GM18507 (cell line): ENCODE measurements around the gene ACAD10.
A peak's percentile ranks its signal among the peaks of the same experiment; 100 is the strongest.

ENCODE experiments used
- DNase-seq: peaks from one replicate; pipeline ENCODE4 v3.0.0; 2011; ENCODE audit warnings: low read depth; ENCODE audit not compliant: insufficient read length; ENCODE audit errors: extremely low spot score
- FAIRE-seq: peaks from 2 replicates; lab custom pipeline; 2011; peaks lifted over from hg19 to GRCh38; lab: Jason Lieb, UNC

ACAD10 gene

GRCh38 chr12:111767362-111768158 is 81.7 kb downstream of the ACAD10 start:
- FAIRE-seq (no peak), DNase-seq (no peak)

GRCh38 chr12:111768159-111768895 is 82.5 kb downstream of the ACAD10 start:
- no peak for FAIRE-seq
- DNase-seq: no peak

DNA sequence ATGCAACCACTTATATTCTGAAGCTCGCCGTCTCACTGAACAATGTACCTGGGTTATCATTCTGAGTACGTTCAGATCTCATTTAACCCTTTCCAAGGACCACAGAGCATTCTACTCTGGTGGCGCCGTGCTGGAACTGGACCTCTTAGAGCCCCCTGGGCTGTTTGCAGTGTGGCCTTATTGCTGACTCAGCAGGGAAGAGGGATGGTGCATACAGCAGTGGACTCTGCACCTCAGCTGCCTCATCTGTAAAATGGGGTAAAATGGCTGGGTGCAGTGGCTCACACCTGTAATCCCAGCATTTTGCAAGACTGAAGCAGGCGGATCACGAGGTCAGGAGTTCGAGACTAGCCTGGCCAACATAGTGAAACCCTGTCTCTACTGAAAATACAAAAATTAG is 83.7 kb downstream of the ACAD10 start:
- no peak for DNase-seq
- no peak for FAIRE-seq

- no peak for DNase-seq
- peak; percentile 84 for FAIRE-seq
Measured at GRCh38 chr12:111773801-111774551, 88.1 kb downstream of the ACAD10 start.

- DNase-seq (no peak), FAIRE-seq (peak; percentile 84)
Measured at GRCh38 chr12:111775205-111776193, 89.6 kb downstream of the ACAD10 start.

GRCh38 chr12:111776836-111777344 is 91.0 kb downstream of the ACAD10 start:
- FAIRE-seq: no peak

DNA sequence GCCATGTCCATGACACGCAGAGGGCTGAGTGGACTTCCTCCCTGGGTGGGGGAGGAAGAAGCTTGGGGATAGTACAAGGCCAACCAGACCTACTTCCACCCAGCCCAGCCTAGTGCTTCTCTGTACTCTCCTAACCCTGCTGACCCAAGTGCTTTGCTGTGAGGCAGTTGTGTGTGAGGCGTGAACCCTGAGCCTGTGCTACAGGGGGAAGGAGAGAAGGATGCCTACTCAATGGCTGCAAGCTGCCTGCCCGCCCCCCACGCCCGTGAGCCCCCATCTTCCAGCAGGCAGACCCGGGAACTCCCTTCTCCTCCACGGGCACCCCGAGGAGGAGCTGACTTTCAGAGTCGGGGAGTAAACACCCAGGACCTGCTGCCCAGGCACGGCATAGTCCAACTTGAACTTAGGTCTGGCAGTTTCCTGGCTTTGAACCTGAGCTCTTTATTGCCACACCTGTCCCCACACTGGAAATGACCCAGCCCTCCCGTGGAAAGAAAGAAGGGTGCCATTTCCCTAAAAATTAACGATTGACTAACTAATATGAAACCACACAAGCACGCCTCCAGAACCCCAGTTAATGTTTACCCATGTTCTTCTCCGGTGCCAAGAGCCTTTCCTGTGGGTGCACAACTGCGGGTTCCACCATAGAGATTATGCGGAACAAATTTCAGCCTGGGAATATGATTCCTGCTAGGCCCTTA is 91.6 kb downstream of the ACAD10 start:
- peak; percentile 81 for FAIRE-seq
- no peak for DNase-seq

More at GRCh38 chr12:111776836-111777344, 91.0 kb downstream of the ACAD10 start:
- DNase-seq: no peak

GRCh38 chr12:111780166-111780565 is 94.3 kb downstream of the ACAD10 start:
- DNase-seq (no peak), FAIRE-seq (no peak)

- FAIRE-seq: no peak
- DNase-seq: no peak
Measured at GRCh38 chr12:111780615-111781014, 94.8 kb downstream of the ACAD10 start.

- no peak for FAIRE-seq
- no peak for DNase-seq
Measured at GRCh38 chr12:111781085-111781658, 95.3 kb downstream of the ACAD10 start.

- FAIRE-seq: no peak
- no peak for DNase-seq
Measured at GRCh38 chr12:111783046-111783445, 97.2 kb downstream of the ACAD10 start.

DNA sequence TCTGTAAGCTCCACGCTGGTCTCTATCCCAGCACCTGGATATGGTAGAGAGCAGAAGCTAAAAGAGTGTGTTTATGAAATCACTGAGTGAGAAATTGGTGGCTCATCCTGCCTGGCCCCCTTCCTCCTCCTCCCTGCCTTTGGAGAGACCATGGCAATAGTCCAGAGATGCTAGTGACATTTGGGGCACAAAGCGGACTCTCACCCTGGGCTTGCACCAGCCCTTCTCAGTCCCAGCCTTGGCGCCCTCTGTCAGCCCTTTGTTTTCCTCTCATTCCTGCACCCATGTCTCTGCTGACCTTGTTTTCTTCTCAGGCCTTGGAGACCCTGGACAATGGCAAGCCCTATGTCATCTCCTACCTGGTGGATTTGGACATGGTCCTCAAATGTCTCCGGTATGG is 99.1 kb downstream of the ACAD10 start:
- DNase-seq (no peak), FAIRE-seq (no peak)

DNA sequence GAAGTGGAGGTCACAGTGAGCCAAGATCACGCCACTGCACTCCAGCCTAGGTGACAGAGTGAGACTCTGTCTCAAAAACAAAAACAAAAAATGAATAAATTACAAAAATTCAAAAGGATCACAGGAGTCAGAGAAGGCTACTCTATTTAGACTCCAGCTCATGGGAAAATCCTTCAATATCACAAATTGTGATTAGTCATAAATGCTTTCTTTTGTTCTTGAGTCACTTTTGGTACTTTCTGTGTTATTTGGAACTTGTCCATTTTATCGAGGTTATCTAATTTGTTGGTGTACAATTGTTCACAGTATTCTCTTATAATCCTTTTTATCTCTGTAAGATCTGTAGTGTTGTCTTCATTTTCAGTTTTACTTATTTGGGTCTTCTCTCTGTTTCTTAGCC is 99.8 kb downstream of the ACAD10 start:
- DNase-seq (no peak), FAIRE-seq (no peak)

DNA sequence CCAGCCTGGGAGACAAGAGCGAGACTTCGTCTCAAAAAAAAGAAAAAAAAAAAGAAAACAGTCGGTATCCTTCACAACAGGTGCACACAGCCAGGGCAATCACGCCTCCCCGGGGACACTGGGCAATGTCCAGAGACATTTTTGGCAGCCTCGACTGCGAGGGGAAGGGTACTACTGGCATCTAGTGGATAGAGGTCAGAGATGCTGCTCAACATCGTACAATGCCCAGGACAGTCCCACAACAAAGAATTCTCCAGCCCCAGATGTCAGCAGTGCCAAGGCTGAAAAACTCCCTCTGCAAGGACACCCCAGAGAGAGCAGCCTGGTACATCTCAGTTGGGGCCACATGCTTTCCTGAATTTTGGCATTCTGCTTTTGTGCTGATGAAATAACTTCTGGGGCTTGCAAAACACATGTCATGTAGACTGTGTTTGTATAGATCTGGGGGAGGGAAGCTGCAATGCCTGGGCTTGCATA is 102.4 kb downstream of the ACAD10 start:
- no peak for DNase-seq
- peak; percentile 76 for FAIRE-seq

- DNase-seq (no peak), FAIRE-seq (no peak)
Measured at GRCh38 chr12:111789779-111790178, 103.9 kb downstream of the ACAD10 start.

DNA sequence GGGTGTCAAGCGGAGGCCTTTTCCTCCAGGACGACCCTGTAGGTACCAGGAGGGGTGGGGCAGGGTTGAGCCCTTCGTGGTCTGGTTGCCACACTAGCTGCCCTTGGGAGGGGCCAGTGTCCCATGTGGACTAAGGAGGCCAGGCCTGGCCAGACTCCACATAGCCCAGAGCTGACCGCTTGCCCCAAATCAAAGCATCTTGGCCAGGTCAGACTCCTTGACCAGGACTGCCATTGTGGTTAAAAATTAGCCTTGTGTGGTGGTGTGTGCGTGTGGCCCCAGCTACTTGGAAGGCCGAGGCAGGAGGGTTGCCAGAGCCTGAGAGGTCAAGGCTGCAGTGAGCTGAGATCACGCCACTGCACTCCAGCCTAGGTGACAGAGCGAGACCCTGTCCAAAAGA is 105.7 kb downstream of the ACAD10 start:
- DNase-seq (no peak), FAIRE-seq (no peak)

DNA sequence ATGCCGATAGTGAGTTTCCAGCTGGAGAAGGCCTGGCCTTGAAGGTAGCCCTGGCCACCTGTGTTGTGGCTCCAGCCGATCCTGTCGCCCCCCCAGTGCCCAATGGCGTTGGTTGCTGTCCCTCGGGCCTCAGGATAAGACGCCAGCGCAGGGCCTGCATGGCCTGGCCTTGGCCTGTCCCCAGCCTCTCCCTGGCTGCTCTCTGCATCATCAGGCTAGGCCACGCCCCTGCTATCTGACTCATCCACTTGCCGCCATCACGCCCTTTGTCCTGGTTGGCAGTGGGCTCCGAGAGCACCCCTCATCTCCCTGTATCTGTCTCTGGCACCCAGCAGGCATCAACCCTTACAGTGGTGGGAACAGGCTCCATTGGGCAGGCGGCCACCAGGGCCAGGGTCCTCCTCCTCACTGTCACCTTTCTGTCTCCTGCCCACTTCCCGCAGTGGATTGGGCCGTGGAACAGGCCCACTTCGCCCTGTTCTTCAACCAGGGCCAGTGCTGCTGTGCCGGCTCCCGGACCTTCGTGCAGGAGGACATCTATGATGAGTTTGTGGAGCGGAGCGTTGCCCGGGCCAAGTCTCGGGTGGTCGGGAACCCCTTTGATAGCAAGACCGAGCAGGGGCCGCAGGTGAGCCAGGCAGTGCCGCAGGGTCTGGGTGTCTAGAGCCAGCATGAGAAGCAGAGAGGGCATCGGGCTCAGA is 106.5 kb downstream of the ACAD10 start:
- no peak for DNase-seq
- FAIRE-seq: no peak
